GM12892 (cell line): Measurements from ENCODE around the gene FGF6.

Experiments
- POLR2A ChIP-seq: IDR thresholded peaks from 2 replicates; pipeline ENCODE4 v1.6.1; 2011; ENCODE audit warnings: low read depth, low read length, control low read depth
- POLR2AphosphoS5 ChIP-seq: IDR thresholded peaks from 2 replicates; pipeline ENCODE4 v1.6.1; 2011; ENCODE audit warnings: low read depth, low read length, control low read depth

DNA sequence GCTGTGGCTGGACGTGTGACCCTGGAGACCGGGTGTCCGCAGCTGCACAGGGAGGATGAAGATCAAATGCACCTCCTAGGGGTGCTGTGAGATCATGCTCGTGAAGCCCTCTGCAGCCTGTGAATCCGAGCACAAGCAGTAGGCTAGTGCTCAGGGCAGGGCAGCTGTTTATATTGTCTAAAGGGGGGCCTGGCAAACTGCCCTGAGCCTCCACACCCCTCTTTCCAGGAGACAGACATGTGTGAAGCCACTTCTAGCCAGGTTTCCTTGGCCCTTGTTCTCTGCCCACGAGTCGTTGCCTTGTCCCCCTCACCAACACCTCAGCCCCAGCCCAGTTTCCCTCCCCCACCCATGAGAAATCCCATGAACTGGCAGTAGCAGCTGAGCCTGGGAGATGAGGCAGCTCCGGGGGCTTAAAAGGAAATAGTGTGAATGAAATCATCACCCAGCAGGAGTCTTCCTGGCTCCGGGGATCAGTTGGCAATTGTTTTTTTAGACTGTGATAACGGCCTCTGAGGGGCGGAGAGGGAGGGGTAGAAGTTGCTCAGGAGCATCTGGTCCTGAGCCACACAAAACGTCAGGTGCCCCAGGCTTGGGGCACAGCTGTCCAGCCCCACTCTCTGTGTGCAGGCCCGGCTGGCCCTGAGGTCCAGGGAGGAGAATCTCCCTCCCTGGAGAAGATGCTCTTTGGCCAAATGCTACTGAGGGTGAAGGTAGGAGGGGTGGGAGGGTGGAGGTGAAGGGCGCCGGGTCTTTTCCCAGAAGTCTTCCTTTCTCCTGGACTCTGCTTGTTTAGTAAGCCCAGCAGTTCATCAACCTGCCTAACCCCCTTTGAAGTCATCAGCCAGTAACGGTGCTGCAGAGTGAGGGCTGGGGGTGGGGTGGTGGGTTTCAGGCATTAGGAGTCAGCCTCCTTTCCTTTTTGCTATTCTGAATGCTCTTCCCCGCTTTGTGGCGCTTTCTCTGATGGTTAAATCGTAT is 4.0 kb downstream of the FGF6 start:
- no peak for TF ChIP-seq POLR2A
- TF ChIP-seq POLR2AphosphoS5: no peak
